GM23338 (cell line): ENCODE measurements around the gene PLEKHM2.

Experiments
- EZH2 ChIP-seq: fragments of 200-600 bp; sonication (generic); IDR thresholded peaks from one replicate; pipeline ENCODE4 v1.8.0; 2017; ENCODE audit warnings: antibody characterized with exemption, mild to moderate bottlenecking, low read depth; ENCODE audit not compliant: unreplicated experiment
- EZH2phosphoT487 ChIP-seq: fragments of 200-600 bp; sonication (generic); IDR thresholded peaks from one replicate; pipeline ENCODE4 v1.8.1; 2018; ENCODE audit warnings: antibody characterized with exemption; ENCODE audit not compliant: unreplicated experiment
- POLR2AphosphoS5 ChIP-seq: IDR thresholded peaks from 2 replicates; pipeline ENCODE4 v1.6.1; 2016; ENCODE audit warnings: antibody characterized with exemption, low read depth
- ZNF114 ChIP-seq: fragments of 250-450 bp; sonication (Bioruptor Pico); IDR thresholded peaks from 2 replicates; pipeline ENCODE4 v1.5.0; 2020; ENCODE audit warnings: mild to moderate bottlenecking, moderate library complexity
- TF ChIP-seq, protein P1 (sequence below), 2 experiments: fragments of 200-600 bp in 1 of 2; sonication (generic) in 1 of 2; conservative IDR thresholded peaks; 2 replicates each; pipeline versions ENCODE4 v1.5.1 to v1.6.1; 2016 to 2017; ENCODE audit warnings: antibody characterized with exemption in 2 of 2, low read depth in 2 of 2, mild to moderate bottlenecking in 2 of 2, moderate library complexity in 1 of 2
- TF ChIP-seq, protein P2 (sequence below): IDR thresholded peaks from one replicate; pipeline ENCODE4 v1.6.1; 2018; ENCODE audit warnings: antibody characterized with exemption; ENCODE audit not compliant: unreplicated experiment
- TF ChIP-seq, protein P3 (sequence below): IDR thresholded peaks from 2 replicates; pipeline ENCODE4 v1.6.1; 2016; ENCODE audit warnings: antibody characterized with exemption

DNA sequence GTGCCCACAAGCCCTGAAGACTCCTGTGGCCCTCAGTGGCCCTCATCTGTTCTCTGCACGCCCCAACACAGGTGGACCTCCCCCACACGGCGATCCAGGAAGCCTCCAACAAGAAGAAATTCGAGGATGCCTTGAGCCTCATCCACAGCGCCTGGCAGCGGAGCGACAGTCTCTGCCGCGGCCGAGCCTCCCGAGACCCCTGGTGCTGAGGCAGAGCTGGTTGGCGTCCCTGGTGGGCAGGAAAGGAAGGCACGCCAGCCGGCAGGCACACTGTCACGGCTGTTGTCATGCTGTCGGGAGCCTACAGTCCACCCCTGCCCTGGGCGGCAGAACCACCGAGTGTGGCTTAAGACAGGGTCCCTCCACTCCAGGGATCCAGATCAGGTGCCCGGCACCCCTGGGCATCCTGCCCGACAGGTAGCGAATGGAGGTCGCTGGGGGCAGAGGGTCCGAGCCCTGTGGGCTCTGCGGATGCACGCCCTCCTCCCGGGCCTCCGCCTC, 49.7 kb downstream of the PLEKHM2 start:
- TF ChIP-seq POLR2AphosphoS5 (no peak), ZNF114 (CRISPR knock-in tag) (no peak), EZH2 (no peak), EZH2phosphoT487 (no peak)
- TF ChIP-seq, protein P1, sequence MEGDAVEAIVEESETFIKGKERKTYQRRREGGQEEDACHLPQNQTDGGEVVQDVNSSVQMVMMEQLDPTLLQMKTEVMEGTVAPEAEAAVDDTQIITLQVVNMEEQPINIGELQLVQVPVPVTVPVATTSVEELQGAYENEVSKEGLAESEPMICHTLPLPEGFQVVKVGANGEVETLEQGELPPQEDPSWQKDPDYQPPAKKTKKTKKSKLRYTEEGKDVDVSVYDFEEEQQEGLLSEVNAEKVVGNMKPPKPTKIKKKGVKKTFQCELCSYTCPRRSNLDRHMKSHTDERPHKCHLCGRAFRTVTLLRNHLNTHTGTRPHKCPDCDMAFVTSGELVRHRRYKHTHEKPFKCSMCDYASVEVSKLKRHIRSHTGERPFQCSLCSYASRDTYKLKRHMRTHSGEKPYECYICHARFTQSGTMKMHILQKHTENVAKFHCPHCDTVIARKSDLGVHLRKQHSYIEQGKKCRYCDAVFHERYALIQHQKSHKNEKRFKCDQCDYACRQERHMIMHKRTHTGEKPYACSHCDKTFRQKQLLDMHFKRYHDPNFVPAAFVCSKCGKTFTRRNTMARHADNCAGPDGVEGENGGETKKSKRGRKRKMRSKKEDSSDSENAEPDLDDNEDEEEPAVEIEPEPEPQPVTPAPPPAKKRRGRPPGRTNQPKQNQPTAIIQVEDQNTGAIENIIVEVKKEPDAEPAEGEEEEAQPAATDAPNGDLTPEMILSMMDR (conservative IDR thresholded peaks at IDR 0.05; ENCODE audit: low read depth in 2 of 2): no peak
- TF ChIP-seq, protein P2, sequence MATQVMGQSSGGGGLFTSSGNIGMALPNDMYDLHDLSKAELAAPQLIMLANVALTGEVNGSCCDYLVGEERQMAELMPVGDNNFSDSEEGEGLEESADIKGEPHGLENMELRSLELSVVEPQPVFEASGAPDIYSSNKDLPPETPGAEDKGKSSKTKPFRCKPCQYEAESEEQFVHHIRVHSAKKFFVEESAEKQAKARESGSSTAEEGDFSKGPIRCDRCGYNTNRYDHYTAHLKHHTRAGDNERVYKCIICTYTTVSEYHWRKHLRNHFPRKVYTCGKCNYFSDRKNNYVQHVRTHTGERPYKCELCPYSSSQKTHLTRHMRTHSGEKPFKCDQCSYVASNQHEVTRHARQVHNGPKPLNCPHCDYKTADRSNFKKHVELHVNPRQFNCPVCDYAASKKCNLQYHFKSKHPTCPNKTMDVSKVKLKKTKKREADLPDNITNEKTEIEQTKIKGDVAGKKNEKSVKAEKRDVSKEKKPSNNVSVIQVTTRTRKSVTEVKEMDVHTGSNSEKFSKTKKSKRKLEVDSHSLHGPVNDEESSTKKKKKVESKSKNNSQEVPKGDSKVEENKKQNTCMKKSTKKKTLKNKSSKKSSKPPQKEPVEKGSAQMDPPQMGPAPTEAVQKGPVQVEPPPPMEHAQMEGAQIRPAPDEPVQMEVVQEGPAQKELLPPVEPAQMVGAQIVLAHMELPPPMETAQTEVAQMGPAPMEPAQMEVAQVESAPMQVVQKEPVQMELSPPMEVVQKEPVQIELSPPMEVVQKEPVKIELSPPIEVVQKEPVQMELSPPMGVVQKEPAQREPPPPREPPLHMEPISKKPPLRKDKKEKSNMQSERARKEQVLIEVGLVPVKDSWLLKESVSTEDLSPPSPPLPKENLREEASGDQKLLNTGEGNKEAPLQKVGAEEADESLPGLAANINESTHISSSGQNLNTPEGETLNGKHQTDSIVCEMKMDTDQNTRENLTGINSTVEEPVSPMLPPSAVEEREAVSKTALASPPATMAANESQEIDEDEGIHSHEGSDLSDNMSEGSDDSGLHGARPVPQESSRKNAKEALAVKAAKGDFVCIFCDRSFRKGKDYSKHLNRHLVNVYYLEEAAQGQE: no peak
- TF ChIP-seq, protein P3, sequence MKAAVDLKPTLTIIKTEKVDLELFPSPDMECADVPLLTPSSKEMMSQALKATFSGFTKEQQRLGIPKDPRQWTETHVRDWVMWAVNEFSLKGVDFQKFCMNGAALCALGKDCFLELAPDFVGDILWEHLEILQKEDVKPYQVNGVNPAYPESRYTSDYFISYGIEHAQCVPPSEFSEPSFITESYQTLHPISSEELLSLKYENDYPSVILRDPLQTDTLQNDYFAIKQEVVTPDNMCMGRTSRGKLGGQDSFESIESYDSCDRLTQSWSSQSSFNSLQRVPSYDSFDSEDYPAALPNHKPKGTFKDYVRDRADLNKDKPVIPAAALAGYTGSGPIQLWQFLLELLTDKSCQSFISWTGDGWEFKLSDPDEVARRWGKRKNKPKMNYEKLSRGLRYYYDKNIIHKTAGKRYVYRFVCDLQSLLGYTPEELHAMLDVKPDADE: no peak
